ENCODE data around the gene NEK10. TPM values are rescaled to one million over a fixed set of nuclear protein-coding genes. Genes with fewer than 3 reads are reported as not detected.

NEK10 gene
- total RNA-seq, 1 experiment from 2014 or later: 5.7 TPM

- Histone ChIP-seq H3K4me1 (ENCODE audit: control insufficient read depth, insufficient read depth, low read length) (no peaks in the 10 kb centered on the region), H3K36me3 (ENCODE audit: control insufficient read depth, insufficient read depth, low read length) (no peaks in the 10 kb centered on the region), H3K27ac (ENCODE audit: low read length) (no peak overlapping the region), H3K4me3 (ENCODE audit: low read depth in 2 of 2, low read length in 2 of 2) (no peak overlapping the region), H3K27me3 (ENCODE audit: control insufficient read depth, insufficient read depth, low read length) (no peaks in the 10 kb centered on the region), H3K9me3 (ENCODE audit: control insufficient read depth, insufficient read depth, low read depth, low read length) (no peaks in the 10 kb centered on the region)
- ChIA-PET POLR2A (interaction anchor here (0.7 kb wide), 1 partner anchor 843 kb away, joined by 3 read pairs; no protein-coding TSS in a partner anchor), CTCF (no interaction called here)
- no TSS peak for BruUV-seq (replicated peaks)
- in situ Hi-C loops (cut with HindIII; ENCODE audit: low pct_unique_long_range_greater_than_20kb, low sequenced_read_pairs) (no loop called here), intact Hi-C loops (cut with micrococcal nuclease; ENCODE audit: unreplicated experiment) (no loop called here)
- no peak for TF ChIP-seq TCF7L2 (IDR thresholded peaks at IDR 0.05; ENCODE audit: low read depth, low read length)
- ATAC-seq (no peak), DNase-seq (ENCODE audit: low read depth, low spot score) (no peak)
Measured at GRCh38 chr3:27110020-27110419, 259.2 kb downstream of the NEK10 start.

DNA sequence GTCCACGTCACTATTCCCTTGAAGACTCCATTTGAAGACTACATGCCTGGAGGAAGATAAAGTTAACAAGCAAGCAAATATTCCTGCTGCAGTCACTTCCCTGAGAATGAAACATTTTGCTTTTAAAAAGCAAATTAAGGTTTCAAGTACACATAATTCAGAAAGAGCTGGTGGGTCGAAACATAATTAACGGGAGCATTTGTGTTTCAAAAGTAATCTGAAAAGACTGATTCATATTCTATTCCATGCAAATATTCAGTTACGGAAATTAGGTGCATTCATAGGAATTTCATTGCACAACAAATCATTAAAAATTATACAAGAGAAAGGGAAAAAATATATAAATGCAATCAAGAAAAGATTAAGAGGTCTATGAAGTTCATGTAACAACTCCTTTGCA lies 260.9 kb downstream of the NEK10 start:
- no peaks in the 10 kb centered on the region for H3K4me1 ChIP-seq (ENCODE audit: control insufficient read depth, insufficient read depth, low read length)
- TF ChIP-seq, protein P1, sequence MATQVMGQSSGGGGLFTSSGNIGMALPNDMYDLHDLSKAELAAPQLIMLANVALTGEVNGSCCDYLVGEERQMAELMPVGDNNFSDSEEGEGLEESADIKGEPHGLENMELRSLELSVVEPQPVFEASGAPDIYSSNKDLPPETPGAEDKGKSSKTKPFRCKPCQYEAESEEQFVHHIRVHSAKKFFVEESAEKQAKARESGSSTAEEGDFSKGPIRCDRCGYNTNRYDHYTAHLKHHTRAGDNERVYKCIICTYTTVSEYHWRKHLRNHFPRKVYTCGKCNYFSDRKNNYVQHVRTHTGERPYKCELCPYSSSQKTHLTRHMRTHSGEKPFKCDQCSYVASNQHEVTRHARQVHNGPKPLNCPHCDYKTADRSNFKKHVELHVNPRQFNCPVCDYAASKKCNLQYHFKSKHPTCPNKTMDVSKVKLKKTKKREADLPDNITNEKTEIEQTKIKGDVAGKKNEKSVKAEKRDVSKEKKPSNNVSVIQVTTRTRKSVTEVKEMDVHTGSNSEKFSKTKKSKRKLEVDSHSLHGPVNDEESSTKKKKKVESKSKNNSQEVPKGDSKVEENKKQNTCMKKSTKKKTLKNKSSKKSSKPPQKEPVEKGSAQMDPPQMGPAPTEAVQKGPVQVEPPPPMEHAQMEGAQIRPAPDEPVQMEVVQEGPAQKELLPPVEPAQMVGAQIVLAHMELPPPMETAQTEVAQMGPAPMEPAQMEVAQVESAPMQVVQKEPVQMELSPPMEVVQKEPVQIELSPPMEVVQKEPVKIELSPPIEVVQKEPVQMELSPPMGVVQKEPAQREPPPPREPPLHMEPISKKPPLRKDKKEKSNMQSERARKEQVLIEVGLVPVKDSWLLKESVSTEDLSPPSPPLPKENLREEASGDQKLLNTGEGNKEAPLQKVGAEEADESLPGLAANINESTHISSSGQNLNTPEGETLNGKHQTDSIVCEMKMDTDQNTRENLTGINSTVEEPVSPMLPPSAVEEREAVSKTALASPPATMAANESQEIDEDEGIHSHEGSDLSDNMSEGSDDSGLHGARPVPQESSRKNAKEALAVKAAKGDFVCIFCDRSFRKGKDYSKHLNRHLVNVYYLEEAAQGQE (IDR thresholded peaks at IDR 0.05; ENCODE audit: insufficient read depth in 1 of 2, low read depth in 2 of 2, low read length in 1 of 2): no peak
- TF ChIP-seq SIN3A (IDR thresholded peaks at IDR 0.05; ENCODE audit: borderline replicate concordance, insufficient read depth, low read depth, low read length) (no peak), TCF7L2 (IDR thresholded peaks at IDR 0.05; ENCODE audit: low read depth, low read length) (no peak), CTCF (IDR thresholded peaks at IDR 0.05) (no peak), POLR2AphosphoS5 (IDR thresholded peaks at IDR 0.05; ENCODE audit: low read depth, low read length) (no peak)
- DNase-seq (ENCODE audit: low read depth, low spot score): no peak
- H3K9me3 ChIP-seq (ENCODE audit: control insufficient read depth, insufficient read depth, low read depth, low read length): no peaks in the 10 kb centered on the region
- no peak overlapping the region for H3K4me3 ChIP-seq (ENCODE audit: low read depth in 2 of 2, low read length in 2 of 2)
- no peak for ATAC-seq
- BruUV-seq (replicated peaks): no TSS peak
- no peaks in the 10 kb centered on the region for H3K27me3 ChIP-seq (ENCODE audit: control insufficient read depth, insufficient read depth, low read length)
- no peaks in the 10 kb centered on the region for H3K36me3 ChIP-seq (ENCODE audit: control insufficient read depth, insufficient read depth, low read length)
- H3K27ac ChIP-seq (ENCODE audit: low read length): no peak overlapping the region
- ChIA-PET CTCF (no interaction called here), POLR2A (no interaction called here)
- intact Hi-C loops (cut with micrococcal nuclease; ENCODE audit: unreplicated experiment): no loop called here
- in situ Hi-C loops (cut with HindIII; ENCODE audit: low pct_unique_long_range_greater_than_20kb, low sequenced_read_pairs): no loop called here

DNA sequence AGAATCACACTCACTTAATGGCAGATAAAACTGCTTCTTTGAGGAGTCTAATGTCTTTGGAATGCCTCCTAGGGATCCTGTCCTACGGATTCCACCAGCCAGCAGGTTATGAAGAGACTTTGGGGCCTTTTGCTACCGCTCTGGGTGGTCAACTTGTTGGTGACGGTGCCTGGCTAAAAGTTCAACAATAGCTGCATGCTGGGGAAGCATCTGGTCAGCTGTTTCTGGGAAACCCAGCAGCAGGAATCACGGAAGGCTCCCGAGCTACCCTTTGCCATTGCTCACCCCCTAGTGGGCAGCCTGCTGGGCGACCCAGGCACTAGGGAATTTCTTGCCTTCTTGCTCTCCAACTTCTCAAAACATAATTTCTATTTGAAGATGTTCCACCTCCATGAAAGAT lies 263.3 kb downstream of the NEK10 start:
- no peak for ATAC-seq
- ChIA-PET CTCF (no interaction called here), POLR2A (no interaction called here)
- no peaks in the 10 kb centered on the region for H3K27me3 ChIP-seq (ENCODE audit: control insufficient read depth, insufficient read depth, low read length)
- intact Hi-C loops (cut with micrococcal nuclease; ENCODE audit: unreplicated experiment) (no loop called here), in situ Hi-C loops (cut with HindIII; ENCODE audit: low pct_unique_long_range_greater_than_20kb, low sequenced_read_pairs) (no loop called here)
- no peak for DNase-seq (ENCODE audit: low read depth, low spot score)
- H3K27ac ChIP-seq (ENCODE audit: low read length): no peak overlapping the region
- H3K4me1 ChIP-seq (ENCODE audit: control insufficient read depth, insufficient read depth, low read length): no peaks in the 10 kb centered on the region
- no peaks in the 10 kb centered on the region for H3K36me3 ChIP-seq (ENCODE audit: control insufficient read depth, insufficient read depth, low read length)
- no peak overlapping the region for H3K4me3 ChIP-seq (ENCODE audit: low read depth in 2 of 2, low read length in 2 of 2)
- BruUV-seq (replicated peaks): no TSS peak
- TF ChIP-seq, protein P1 (IDR thresholded peaks at IDR 0.05; ENCODE audit: insufficient read depth in 1 of 2, low read depth in 2 of 2, low read length in 1 of 2): no peak
- TF ChIP-seq CTCF (IDR thresholded peaks at IDR 0.05): peak; percentile 27
- no peak for TF ChIP-seq POLR2AphosphoS5 (IDR thresholded peaks at IDR 0.05; ENCODE audit: low read depth, low read length)
- no peak for TF ChIP-seq SIN3A (IDR thresholded peaks at IDR 0.05; ENCODE audit: borderline replicate concordance, insufficient read depth, low read depth, low read length)
- TF ChIP-seq TCF7L2 (IDR thresholded peaks at IDR 0.05; ENCODE audit: low read depth, low read length): no peak
- H3K9me3 ChIP-seq (ENCODE audit: control insufficient read depth, insufficient read depth, low read depth, low read length): no peaks in the 10 kb centered on the region

All from Panc1 (cell line).